ENCODE results near the gene B4GALT3. TPM values are rescaled to one million over a fixed set of nuclear protein-coding genes. Genes with fewer than 3 reads are reported as not detected.

Gene B4GALT3
- total RNA-seq, 1 experiment from 2014 or later, result 39.6 TPM

GRCh38 chr1:161200992-161201835, 23.9 kb upstream of the B4GALT3 start:
- Mint-ChIP-seq H3K4me1 (ENCODE audit: low read depth, unreplicated experiment) (peaks cover 20% of the 10 kb centered on the region), H3K9me3 (ENCODE audit: unreplicated experiment) (no peaks in the 10 kb centered on the region), H3K4me3 (ENCODE audit: unreplicated experiment) (peak overlapping the region; percentile 83), H3K36me3 (ENCODE audit: insufficient read depth, unreplicated experiment) (peaks cover 12% of the 10 kb centered on the region), H3K27me3 (ENCODE audit: insufficient read depth, unreplicated experiment) (no peaks in the 10 kb centered on the region), H3K27ac (ENCODE audit: unreplicated experiment) (peak overlapping the region; percentile 85)
- intact Hi-C loops (cut with micrococcal nuclease; ENCODE audit: unreplicated experiment), result no loop called here
- TF ChIP-seq CTCF (IDR thresholded peaks at IDR 0.05; ENCODE audit: insufficient read depth in 1 of 2, low read depth in 1 of 2, low read length in 1 of 2, severe bottlenecking in 1 of 2, unreplicated experiment in 1 of 2), result no peak
- Histone ChIP-seq H3K36me3 (ENCODE audit: control insufficient read depth, insufficient read depth, low read length) (peaks cover 3% of the 10 kb centered on the region), H3K27me3 (replicated peaks; ENCODE audit: control insufficient read depth, insufficient read depth, low read length) (no peaks in the 10 kb centered on the region), H3K9me3 (no peaks in the 10 kb centered on the region), H3K4me1 (peaks cover 13% of the 10 kb centered on the region; the same call in 1 of the 2 replicates), H3K4me3 (ENCODE audit: low read depth, low read length) (no peak overlapping the region; the same call in 1 of the 2 replicates)
- DNase-seq, result no peak
- BruUV-seq (replicated peaks), result TSS peak; percentile 93
- CTCF ChIA-PET, result interaction anchor here (0.8 to 1.9 kb wide), 10 partner anchors 10 to 239 kb away, joined by 3 to 34 read pairs (median 4); partner anchors contain the start of genes APOA2, SDHC and TOMM40L
- POLR2A ChIA-PET, result interaction anchor here (0.6 to 2.3 kb wide), 11 partner anchors 10 to 189 kb away, joined by 3 to 41 read pairs (median 7); partner anchors contain the start of genes APOA2, B4GALT3, PPOX and SDHC

GRCh38 chr1:161200421-161200991, 23.2 kb upstream of the B4GALT3 start:
- Mint-ChIP-seq H3K27ac (ENCODE audit: unreplicated experiment) (no peak overlapping the region), H3K9me3 (ENCODE audit: unreplicated experiment) (no peaks in the 10 kb centered on the region), H3K4me3 (ENCODE audit: unreplicated experiment) (no peak overlapping the region), H3K27me3 (ENCODE audit: insufficient read depth, unreplicated experiment) (no peaks in the 10 kb centered on the region), H3K4me1 (ENCODE audit: low read depth, unreplicated experiment) (peaks cover 20% of the 10 kb centered on the region), H3K36me3 (ENCODE audit: insufficient read depth, unreplicated experiment) (peaks cover 9% of the 10 kb centered on the region)
- Histone ChIP-seq H3K27me3 (replicated peaks; ENCODE audit: control insufficient read depth, insufficient read depth, low read length) (no peaks in the 10 kb centered on the region), H3K36me3 (ENCODE audit: control insufficient read depth, insufficient read depth, low read length) (peaks cover 3% of the 10 kb centered on the region), H3K4me1 (peaks cover 13% of the 10 kb centered on the region; the same call in 1 of the 2 replicates), H3K4me3 (ENCODE audit: low read depth, low read length) (no peak overlapping the region), H3K9me3 (no peaks in the 10 kb centered on the region)
- TF ChIP-seq CTCF (IDR thresholded peaks at IDR 0.05; ENCODE audit: insufficient read depth in 1 of 2, low read depth in 1 of 2, low read length in 1 of 2, severe bottlenecking in 1 of 2, unreplicated experiment in 1 of 2), result no peak
- ChIA-PET POLR2A (no interaction called here), CTCF (interaction anchor here (0.9 kb wide), 1 partner anchor 25 kb away, joined by 6 read pairs; no protein-coding TSS in a partner anchor)
- intact Hi-C loops (cut with micrococcal nuclease; ENCODE audit: unreplicated experiment), result no loop called here
- no peak for DNase-seq
- no TSS peak for BruUV-seq (replicated peaks)

GRCh38 chr1:161199506-161200139, 22.3 kb upstream of the B4GALT3 start:
- no peak for TF ChIP-seq CTCF (IDR thresholded peaks at IDR 0.05; ENCODE audit: insufficient read depth in 1 of 2, low read depth in 1 of 2, low read length in 1 of 2, severe bottlenecking in 1 of 2, unreplicated experiment in 1 of 2)
- intact Hi-C loops (cut with micrococcal nuclease; ENCODE audit: unreplicated experiment), result no loop called here
- Histone ChIP-seq H3K9me3 (no peaks in the 10 kb centered on the region), H3K27me3 (replicated peaks; ENCODE audit: control insufficient read depth, insufficient read depth, low read length) (no peaks in the 10 kb centered on the region), H3K36me3 (ENCODE audit: control insufficient read depth, insufficient read depth, low read length) (peaks cover 3% of the 10 kb centered on the region), H3K4me1 (peaks cover 13% of the 10 kb centered on the region; the same call in 1 of the 2 replicates), H3K4me3 (ENCODE audit: low read depth, low read length) (no peak overlapping the region)
- DNase-seq, result no peak
- H3K4me3 Mint-ChIP-seq (ENCODE audit: unreplicated experiment), result no peak overlapping the region
- POLR2A ChIA-PET, result no interaction called here
- peaks cover 20% of the 10 kb centered on the region for H3K4me1 Mint-ChIP-seq (ENCODE audit: low read depth, unreplicated experiment)
- H3K9me3 Mint-ChIP-seq (ENCODE audit: unreplicated experiment), result no peaks in the 10 kb centered on the region
- no peak overlapping the region for H3K27ac Mint-ChIP-seq (ENCODE audit: unreplicated experiment)
- CTCF ChIA-PET, result no interaction called here
- no peaks in the 10 kb centered on the region for H3K27me3 Mint-ChIP-seq (ENCODE audit: insufficient read depth, unreplicated experiment)
- H3K36me3 Mint-ChIP-seq (ENCODE audit: insufficient read depth, unreplicated experiment), result peaks cover 9% of the 10 kb centered on the region
- no TSS peak for BruUV-seq (replicated peaks)

Measured in Caco-2 (cell line).